Left renal pelvis (tissue), 4 donors: Measurements from ENCODE around the gene FAM107B. TPM values are rescaled to one million over a fixed set of nuclear protein-coding genes. Genes with fewer than 3 reads are reported as not detected.

ENCODE experiments used
- DNase-seq, 4 donors: peaks; one replicate each; pipeline ENCODE4 v3.0.0-alpha.2; 2013; ENCODE audit warnings: low read depth in 4 of 4, low spot score in 3 of 4
- polyA plus RNA-seq, 4 donors: library from polyadenylated mRNA; unstranded; fragments of 120-200 nt; gene quantifications; one replicate each; pipeline ENCODE4 v1.2.1, GENCODE V29; 2013; ENCODE audit not compliant: insufficient read length in 4 of 4

The FAM107B gene
- polyA plus RNA-seq, 4 donors, result 36.4 to 121 (median 97.9) TPM

- no peak for DNase-seq
These were observed 210.4 kb downstream of the FAM107B start for GRCh38 chr10:14564268-14564744.

GRCh38 chr10:14563359-14563940 lies 211.2 kb downstream of the FAM107B start:
- no peak for DNase-seq

GRCh38 chr10:14563076-14563336 lies 211.7 kb downstream of the FAM107B start:
- no peak for DNase-seq

GRCh38 chr10:14562218-14563075 lies 212.2 kb downstream of the FAM107B start:
- no peak for DNase-seq

GRCh38 chr10:14560791-14561765 lies 213.6 kb downstream of the FAM107B start:
- no peak for DNase-seq

DNA sequence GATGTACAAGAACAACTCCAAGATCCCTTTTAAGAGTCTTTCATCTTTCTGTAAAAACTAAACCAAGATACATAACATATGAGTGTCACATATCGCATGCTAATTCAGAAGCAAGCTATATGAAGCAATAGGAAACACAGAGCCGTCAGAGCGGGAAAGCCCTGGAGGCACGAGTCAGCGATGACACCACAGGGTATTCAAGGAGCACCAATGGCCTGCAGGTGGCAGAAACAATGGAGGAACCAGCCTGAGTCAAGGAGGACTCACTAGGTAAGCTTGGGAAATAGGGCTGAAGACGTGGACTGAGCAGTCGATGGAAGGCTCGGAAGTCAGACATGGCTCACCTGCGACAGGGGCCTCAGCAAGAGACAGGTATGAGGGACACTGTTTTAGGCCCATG lies 214.4 kb downstream of the FAM107B start:
- DNase-seq, result no peak

DNA sequence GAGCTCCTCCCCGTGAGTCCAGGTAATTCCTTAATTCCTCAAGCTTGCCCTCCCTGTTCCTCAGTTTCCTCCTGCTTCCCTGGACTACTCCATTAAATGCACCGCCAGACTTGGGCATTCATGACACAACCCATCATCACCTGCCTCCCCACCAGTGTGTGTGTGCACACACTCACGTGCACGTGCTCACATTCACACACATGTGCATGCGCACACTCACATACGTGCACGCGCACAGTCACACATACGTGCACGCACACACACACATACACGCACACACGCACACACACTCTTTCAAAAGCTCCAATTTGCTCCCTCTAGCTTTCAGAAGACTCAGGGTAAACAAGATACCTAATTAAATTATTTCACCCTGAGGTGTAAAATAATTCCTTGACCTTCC lies 216.7 kb downstream of the FAM107B start:
- no peak for DNase-seq

DNA sequence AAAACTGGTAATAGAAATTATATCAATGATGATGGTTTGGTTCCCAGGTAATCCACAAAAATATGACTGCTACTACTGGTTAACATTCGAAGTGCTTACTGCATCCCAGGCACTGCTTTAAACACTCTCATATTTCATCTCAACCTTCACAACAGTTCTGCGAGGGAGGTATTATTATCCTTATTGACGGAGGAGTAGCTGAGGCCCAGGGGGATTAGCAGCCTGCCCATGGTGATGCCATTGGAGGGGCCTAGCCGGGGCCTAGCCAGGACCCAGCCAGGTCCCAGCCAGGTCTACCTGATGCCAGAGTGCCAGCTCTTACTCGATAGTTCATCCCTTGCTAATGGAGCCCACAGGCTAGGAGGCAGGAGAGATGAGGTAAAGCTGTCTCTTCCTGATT lies 217.1 kb downstream of the FAM107B start:
- DNase-seq, result no peak

GRCh38 chr10:14556285-14556956 lies 218.3 kb downstream of the FAM107B start:
- DNase-seq, result no peak

- no peak for DNase-seq
These were observed 218.9 kb downstream of the FAM107B start for GRCh38 chr10:14555807-14556206.

- DNase-seq, result no peak
These were observed 220.0 kb downstream of the FAM107B start for GRCh38 chr10:14554491-14555205.

DNA sequence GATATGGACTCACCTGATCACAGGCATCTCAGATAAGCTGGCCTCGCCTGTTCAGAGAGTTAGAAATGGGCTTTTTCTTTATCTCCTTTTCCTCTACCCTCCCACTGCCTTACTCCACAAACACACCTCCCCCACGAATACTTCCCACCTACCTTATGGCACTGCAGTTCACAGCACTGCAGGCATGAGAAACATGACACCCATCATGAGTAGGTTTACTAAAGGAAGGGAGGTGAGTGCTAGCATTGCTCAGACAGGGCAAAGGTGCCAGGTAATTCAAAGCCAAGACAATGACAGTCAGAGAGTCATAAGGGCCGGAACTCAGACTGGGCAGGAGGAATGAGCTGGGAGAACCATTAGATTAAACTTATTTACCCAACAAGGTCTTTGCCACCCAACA lies 220.6 kb downstream of the FAM107B start:
- DNase-seq, result no peak

GRCh38 chr10:14553448-14553847 lies 221.2 kb downstream of the FAM107B start:
- no peak for DNase-seq

DNA sequence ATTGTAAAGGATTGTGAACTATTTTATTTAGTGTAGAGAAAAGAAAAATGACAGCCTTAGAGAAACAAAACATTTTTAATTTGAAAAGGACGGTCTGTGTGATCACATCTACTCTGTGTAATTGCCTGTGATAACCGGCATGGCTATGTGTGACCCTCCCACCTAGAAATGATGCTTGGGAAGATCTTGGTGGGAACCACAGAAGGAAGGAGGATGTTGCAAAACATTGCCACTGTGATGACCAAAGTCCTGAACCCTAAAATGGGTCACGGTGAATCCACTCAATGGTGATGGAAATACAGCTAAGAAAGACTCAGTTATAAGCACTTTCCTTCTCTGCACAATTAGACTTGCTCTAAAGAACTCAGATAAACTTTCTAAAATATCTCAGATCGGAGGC lies 222.7 kb downstream of the FAM107B start:
- no peak for DNase-seq

DNA sequence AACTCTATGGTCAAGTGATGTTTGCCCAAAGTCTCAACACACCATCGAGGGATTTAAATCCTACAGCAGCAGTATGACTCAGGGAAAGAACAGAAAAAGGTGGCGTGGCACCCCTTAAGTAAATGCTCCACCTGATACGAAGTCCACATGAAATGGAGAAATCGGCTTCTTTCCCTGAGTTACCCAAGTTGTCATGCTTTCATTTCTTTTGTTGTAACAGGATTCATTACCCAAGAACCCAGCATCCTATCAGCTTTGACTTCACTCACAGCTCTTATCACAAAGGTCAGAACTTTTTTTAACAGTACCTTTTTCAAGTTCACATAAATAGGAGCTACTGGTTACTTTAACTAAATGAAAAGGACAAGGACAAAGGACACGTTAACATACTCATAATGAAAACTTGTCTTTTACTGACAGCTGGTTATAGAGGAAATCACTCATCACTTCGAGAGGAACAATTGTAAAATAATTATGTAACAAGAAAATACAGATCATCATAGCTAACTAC lies 224.2 kb downstream of the FAM107B start:
- no peak for DNase-seq

DNA sequence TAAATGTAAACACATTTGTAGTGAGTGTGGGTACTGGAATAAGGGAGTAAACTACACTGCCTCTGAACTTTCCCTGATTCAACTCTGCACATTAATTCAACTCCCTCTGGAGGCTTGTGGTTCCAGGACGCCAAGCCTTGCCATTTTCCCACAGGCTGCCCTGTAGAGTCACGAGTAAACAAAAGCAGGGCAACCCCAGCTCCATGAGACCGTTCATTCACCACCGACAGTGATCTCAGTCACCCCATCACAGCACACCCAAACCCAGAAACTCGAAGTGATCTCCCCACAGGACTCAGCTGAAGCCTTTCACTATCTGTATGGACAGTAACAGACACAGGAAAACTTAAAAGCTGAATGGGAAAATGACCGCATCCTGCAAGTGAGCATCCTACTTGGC lies 225.2 kb downstream of the FAM107B start:
- DNase-seq, result no peak

DNA sequence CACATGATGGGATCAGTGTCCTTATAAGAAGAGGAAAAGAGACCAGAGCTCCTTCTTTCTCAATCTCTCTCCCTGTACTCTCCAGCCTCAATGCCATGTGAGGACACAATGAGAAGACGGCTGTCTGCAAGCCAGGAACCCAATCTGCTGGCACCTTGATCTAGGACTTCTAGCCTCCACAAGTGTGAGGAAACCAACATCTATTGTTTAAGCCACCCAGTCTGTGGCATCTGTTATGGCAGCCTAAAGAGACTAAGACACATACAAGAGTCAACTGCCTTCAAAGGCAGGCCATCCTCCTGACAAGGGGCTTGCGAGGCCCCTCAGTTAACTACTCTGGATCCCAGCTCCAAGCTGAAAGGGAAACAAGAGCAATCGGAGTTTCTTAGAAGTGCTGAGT lies 225.7 kb downstream of the FAM107B start:
- no peak for DNase-seq

DNA sequence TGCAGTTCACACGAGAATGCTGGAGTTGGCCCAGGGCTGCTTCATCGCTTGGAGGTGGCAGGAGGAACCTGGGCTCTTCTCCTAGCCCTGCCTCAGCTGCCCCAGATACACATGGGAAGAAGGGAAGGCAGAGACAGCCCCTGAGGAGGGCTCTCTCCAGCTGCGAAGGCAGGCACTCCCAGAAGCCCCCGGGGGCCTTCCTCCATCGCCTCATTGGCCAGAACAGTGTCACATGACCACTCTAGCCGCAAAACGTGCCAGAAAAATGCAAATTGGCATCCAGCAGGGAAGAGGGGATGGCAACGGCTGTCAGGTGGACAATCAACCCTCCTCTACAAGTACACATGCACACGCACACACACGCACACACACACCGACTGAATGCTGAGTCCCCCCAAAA lies 226.2 kb downstream of the FAM107B start:
- no peak for DNase-seq

DNA sequence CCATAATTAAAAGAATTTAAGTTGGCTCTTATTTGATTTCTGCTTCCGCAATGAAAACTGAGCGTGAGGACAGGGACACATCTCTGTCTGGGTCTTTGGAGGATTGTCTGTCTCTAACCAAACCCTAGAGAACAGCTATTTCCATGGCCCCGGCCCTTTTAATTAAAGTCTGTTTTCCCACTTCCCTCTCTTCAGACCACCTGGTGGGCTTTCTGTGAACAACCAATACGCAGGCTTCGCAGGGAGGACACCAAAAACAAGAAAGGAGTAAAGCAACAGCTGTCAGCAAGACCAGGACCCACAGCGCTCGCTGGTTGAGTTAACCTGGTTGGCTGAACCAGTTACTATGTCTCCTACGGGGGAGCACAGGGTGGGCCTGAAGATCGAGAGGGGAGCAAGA lies 226.9 kb downstream of the FAM107B start:
- no peak for DNase-seq

GRCh38 chr10:14545827-14546226 lies 228.9 kb downstream of the FAM107B start:
- no peak for DNase-seq
